PC-3 (cell line): ENCODE measurements around the gene LATS2. TPM values are rescaled to one million over a fixed set of nuclear protein-coding genes. Genes with fewer than 3 reads are reported as not detected.

Source experiments
- ATAC-seq: fragments of 200-7000 bp; cut with Tn5 transposase; 2 replicates; pipeline ENCODE4 v1.9.1; 2020; ENCODE audit warnings: mild to moderate bottlenecking, moderate library complexity
- BruUV-seq: library from RNA; stranded (reverse); fragments of 400-500 nt; replicated peaks from 2 replicates; lab custom pipeline; 2021; lab: Mats Ljungman, UMichigan
- CTCF ChIA-PET: fragments of 300-600 bp; sonication (Branson Sonifier 250); formaldehyde crosslinking; loops from one replicate; lab custom pipeline; 2022; ENCODE audit warnings: antibody characterized with exemption; lab: Charles Lee
- POLR2A ChIA-PET: fragments of 300-600 bp; sonication (Branson Sonifier 250); formaldehyde crosslinking; loops from one replicate; lab custom pipeline; 2022; ENCODE audit warnings: antibody characterized with exemption; ENCODE audit not compliant: unreplicated experiment; lab: Charles Lee
- DNase-seq: peaks from one replicate; pipeline ENCODE4 v3.0.0-alpha.2; 2015
- H2AFZ ChIP-seq: fragments of 300-600 bp; sonication (generic); 2 replicates; pipeline ENCODE4 v1.6.0; 2016; ENCODE audit warnings: antibody characterized with exemption, low read length
- H3F3A ChIP-seq: fragments of 300-600 bp; sonication (generic); one replicate; pipeline ENCODE4 v1.6.0; 2017; ENCODE audit warnings: antibody characterized with exemption, low read length, control low read depth, mild to moderate bottlenecking; ENCODE audit not compliant: unreplicated experiment
- H3K27ac ChIP-seq: fragments of 300-600 bp; sonication (generic); 2 replicates; pipeline ENCODE4 v1.5.1; 2016; ENCODE audit warnings: mild to moderate bottlenecking, low read length
- H3K27me3 ChIP-seq: fragments of 300-600 bp; sonication (generic); 2 replicates; pipeline ENCODE4 v1.6.1; 2016; ENCODE audit warnings: low read length, mixed read lengths
- H3K36me3 ChIP-seq: fragments of 300-600 bp; sonication (generic); 2 replicates; pipeline ENCODE4 v1.6.1; 2016; ENCODE audit warnings: low read depth, mixed run types, low read length, mixed read lengths
- H3K4me1 ChIP-seq: fragments of 300-600 bp; sonication (generic); 2 replicates; pipeline ENCODE4 v1.5.1; 2016; ENCODE audit warnings: low read length; ENCODE audit not compliant: insufficient read depth
- H3K4me2 ChIP-seq: fragments of 300-600 bp; sonication (generic); 2 replicates; pipeline ENCODE4 v1.6.0; 2016; ENCODE audit warnings: low read length
- H3K4me3 ChIP-seq: fragments of 300-600 bp; sonication (generic); 2 replicates; pipeline ENCODE4 v1.5.1; 2016; ENCODE audit warnings: mild to moderate bottlenecking, low read length, mixed read lengths
- H3K79me2 ChIP-seq: fragments of 300-600 bp; sonication (generic); 2 replicates; pipeline ENCODE4 v1.6.1; 2017; ENCODE audit warnings: low read length, mixed read lengths
- H3K9ac ChIP-seq: fragments of 300-600 bp; sonication (generic); 2 replicates; pipeline ENCODE4 v1.6.0; 2016; ENCODE audit warnings: mild to moderate bottlenecking, low read length
- H3K9me2 ChIP-seq: fragments of 300-600 bp; sonication (generic); replicated peaks from 2 replicates; pipeline ENCODE4 v1.6.1; 2016; ENCODE audit warnings: mixed run types, low read length, mixed read lengths
- H3K9me3 ChIP-seq: fragments of 300-600 bp; sonication (generic); 2 replicates; pipeline ENCODE4 v1.6.1; 2016; ENCODE audit warnings: low read length, mixed read lengths
- H4K20me1 ChIP-seq: fragments of 300-600 bp; sonication (generic); 2 replicates; pipeline ENCODE4 v1.6.1; 2016; ENCODE audit warnings: low read length, mixed read lengths
- CTCF ChIP-seq: fragments of 300-600 bp; sonication (generic); conservative IDR thresholded peaks from 2 replicates; pipeline ENCODE4 v1.5.1; 2017; ENCODE audit warnings: antibody characterized with exemption, low read depth, mild to moderate bottlenecking, low read length
- EZH2 ChIP-seq: fragments of 300-600 bp; sonication (generic); IDR thresholded peaks from one replicate; pipeline ENCODE4 v1.6.1; 2017; ENCODE audit warnings: antibody characterized with exemption, mild to moderate bottlenecking, low read length; ENCODE audit not compliant: unreplicated experiment
- EZH2phosphoT487 ChIP-seq: fragments of 300-600 bp; sonication (generic); IDR thresholded peaks from 2 replicates; pipeline ENCODE4 v1.6.1; 2018; ENCODE audit warnings: mild to moderate bottlenecking, antibody characterized with exemption, low read length, borderline replicate concordance
- intact Hi-C: fragments of 100-400 bp; cut with micrococcal nuclease; formaldehyde crosslinking; loops from 2 replicates; pipeline ENCODE4 v1.9.0; 2023
- total RNA-seq: library from RNA; depleted of rRNA; stranded (reverse); fragments of >200 nt; gene quantifications from 2 replicates; pipeline ENCODE4 v1.2.3, GENCODE V29; 2014

LATS2 gene
- total RNA-seq, 1 experiment from 2014 or later: 11.0 TPM

- POLR2A ChIA-PET: no interaction called here
These were observed 39.8 kb upstream of the LATS2 start for GRCh38 chr13:21100994-21101757.

GRCh38 chr13:21100211-21100610, 38.8 kb upstream of the LATS2 start:
- Histone ChIP-seq H3K36me3 (no peaks in the 10 kb centered on the region), H3K9ac (no peak overlapping the region), H3K27me3 (no peaks in the 10 kb centered on the region), H3K4me3 (no peak overlapping the region), H3K4me1 (no peaks in the 10 kb centered on the region), H3K4me2 (no peak overlapping the region), H4K20me1 (no peaks in the 10 kb centered on the region), H3K9me3 (no peaks in the 10 kb centered on the region), H2AFZ (no peak overlapping the region), H3K9me2 (no peaks in the 10 kb centered on the region), H3K79me2 (no peaks in the 10 kb centered on the region), H3F3A (no peaks in the 10 kb centered on the region), H3K27ac (no peak overlapping the region)
- CTCF ChIA-PET: no interaction called here
- intact Hi-C loops: no loop called here
- no peak for DNase-seq
- TF ChIP-seq EZH2phosphoT487 (no peak), CTCF (no peak), EZH2 (no peak)
- no TSS peak for BruUV-seq
- no peak for ATAC-seq
- POLR2A ChIA-PET: no interaction called here

More at GRCh38 chr13:21100994-21101757, 39.8 kb upstream of the LATS2 start:
- CTCF ChIA-PET: no interaction called here
- Histone ChIP-seq H3K9ac (no peak overlapping the region), H2AFZ (no peak overlapping the region), H3K4me3 (no peak overlapping the region), H3K9me3 (no peaks in the 10 kb centered on the region), H3K4me2 (no peak overlapping the region), H3K79me2 (no peaks in the 10 kb centered on the region), H4K20me1 (no peaks in the 10 kb centered on the region), H3K9me2 (no peaks in the 10 kb centered on the region), H3K4me1 (peaks cover 6% of the 10 kb centered on the region), H3F3A (no peaks in the 10 kb centered on the region), H3K27me3 (no peaks in the 10 kb centered on the region), H3K36me3 (no peaks in the 10 kb centered on the region), H3K27ac (no peak overlapping the region)
- no TSS peak for BruUV-seq
- TF ChIP-seq CTCF (no peak), EZH2phosphoT487 (no peak), EZH2 (no peak)
- intact Hi-C loops: no loop called here
- ATAC-seq (no peak), DNase-seq (no peak)

- TF ChIP-seq EZH2phosphoT487 (no peak), EZH2 (no peak), CTCF (no peak)
- Histone ChIP-seq H3K27ac (no peak overlapping the region), H3K9me3 (no peaks in the 10 kb centered on the region), H3K9ac (no peak overlapping the region), H3K79me2 (no peaks in the 10 kb centered on the region), H3K27me3 (no peaks in the 10 kb centered on the region), H3F3A (no peaks in the 10 kb centered on the region), H4K20me1 (no peaks in the 10 kb centered on the region), H3K36me3 (no peaks in the 10 kb centered on the region), H3K4me1 (no peaks in the 10 kb centered on the region), H3K4me3 (no peak overlapping the region), H3K4me2 (no peak overlapping the region), H2AFZ (no peak overlapping the region), H3K9me2 (no peaks in the 10 kb centered on the region)
- intact Hi-C loops: no loop called here
- no peak for DNase-seq
- POLR2A ChIA-PET: no interaction called here
- CTCF ChIA-PET: no interaction called here
- ATAC-seq: no peak
- no TSS peak for BruUV-seq
These were observed 33.9 kb upstream of the LATS2 start for GRCh38 chr13:21095311-21095710.
